A549 (cell line): ENCODE data around the gene ATG101. TPM values are rescaled to one million over a fixed set of nuclear protein-coding genes. Genes with fewer than 3 reads are reported as not detected.
"Not testable (repeated sequence)": the region's sequence is repeated elsewhere in the genome, so short reads cannot be mapped to it uniquely, and the experiment has no call there.

Source experiments
- ATAC-seq, 2 experiments: fragments of 200-7000 bp in 1 of 2; fragments of >200 bp in 1 of 2; cut with Nextera tagmentation in 1 of 2; cut with Tn5 transposase in 1 of 2; 3 replicates each; pipeline versions ENCODE4 v1.8.0 to v1.9.1; 2018 to 2020; ENCODE audit warnings: mild to moderate bottlenecking in 1 of 2, moderate library complexity in 1 of 2
- CTCF ChIA-PET: fragments of 300-600 bp; sonication (Branson Sonifier 250); formaldehyde crosslinking; extraction: SDS; loops from one replicate; lab custom pipeline; 2021; ENCODE audit warnings: antibody characterized with exemption, inconsistent platforms; lab: Yijun Ruan, JAX
- POLR2A ChIA-PET: fragments of 350-600 bp; formaldehyde crosslinking; extraction: SDS; loops from one replicate; lab custom pipeline; 2021; ENCODE audit warnings: antibody characterized with exemption, inconsistent platforms; lab: Yijun Ruan, JAX
- DNase-seq, 2 experiments: peaks; one replicate each; pipeline versions ENCODE4 v3.0.0 to v3.0.0-alpha.2; 2011 to 2016; ENCODE audit warnings: low read depth in 1 of 2, low spot score in 1 of 2
- FAIRE-seq: peaks from 2 replicates; lab custom pipeline; 2011; peaks lifted over from hg19 to GRCh38; lab: Jason Lieb, UNC
- H3K27ac ChIP-seq, 2 experiments: fragments of >200 bp; sonication (Bioruptor Twin); formaldehyde crosslinking; 3 replicates each; pipeline ENCODE4 v1.5.1; 2016 to 2017
- H3K4me1 ChIP-seq: fragments of >200 bp; sonication (Bioruptor Twin); formaldehyde crosslinking; 3 replicates; pipeline ENCODE4 v1.6.1; 2016
- H3K4me2 ChIP-seq: fragments of >200 bp; sonication (Bioruptor Twin); formaldehyde crosslinking; 3 replicates; pipeline ENCODE4 v1.6.1; 2016
- H3K4me3 ChIP-seq: fragments of >200 bp; sonication (Bioruptor Twin); formaldehyde crosslinking; 3 replicates; pipeline ENCODE4 v1.5.1; 2016
- H3K9me3 ChIP-seq: fragments of >200 bp; sonication (Bioruptor Twin); formaldehyde crosslinking; 3 replicates; pipeline ENCODE4 v1.6.1; 2016
- CBX2 ChIP-seq: fragments of 200-600 bp; sonication (generic); IDR thresholded peaks from 2 replicates; pipeline ENCODE4 v1.6.1; 2016; ENCODE audit warnings: low read depth, mild to moderate bottlenecking, borderline replicate concordance
- CBX8 ChIP-seq: fragments of 200-600 bp; sonication (generic); IDR thresholded peaks from 2 replicates; pipeline ENCODE4 v1.6.1; 2016
- CTCF ChIP-seq: fragments of >200 bp; sonication (Bioruptor Twin); formaldehyde crosslinking; IDR thresholded peaks from 3 replicates; pipeline ENCODE4 v1.5.1; 2016
- ESRRA ChIP-seq: fragments of 150-350 bp; IDR thresholded peaks from 2 replicates; pipeline ENCODE4 v1.6.1; 2014; ENCODE audit warnings: mild to moderate bottlenecking, low read length, borderline replicate concordance
- FOSL2 ChIP-seq, 2 experiments: fragments of 450-650 bp in 1 of 2; fragments of >200 bp in 1 of 2; sonication (Bioruptor Twin) in 1 of 2; formaldehyde crosslinking; IDR thresholded peaks; 2 replicates each; pipeline versions ENCODE4 v1.5.0 to v1.6.1; 2016 to 2020; ENCODE audit warnings: mild to moderate bottlenecking in 1 of 2, moderate library complexity in 1 of 2
- GATA3 ChIP-seq: IDR thresholded peaks from 2 replicates; pipeline ENCODE4 v1.6.1; 2012; ENCODE audit warnings: borderline replicate concordance
- HES2 ChIP-seq: fragments of >200 bp; sonication (Bioruptor Twin); formaldehyde crosslinking; IDR thresholded peaks from 2 replicates; pipeline ENCODE4 v1.6.1; 2016
- HEYL ChIP-seq: fragments of 250-450 bp; sonication (Bioruptor Pico); IDR thresholded peaks from 2 replicates; pipeline ENCODE4 v1.8.0; 2021; ENCODE audit warnings: mild to moderate bottlenecking, moderate library complexity
- HMGXB4 ChIP-seq: fragments of 250-450 bp; sonication (Bioruptor Pico); IDR thresholded peaks from 2 replicates; pipeline ENCODE4 v1.5.0; 2021; ENCODE audit warnings: mild to moderate bottlenecking, moderate library complexity, borderline replicate concordance
- HOXA7 ChIP-seq: fragments of 250-450 bp; sonication (Bioruptor Pico); IDR thresholded peaks from 2 replicates; pipeline ENCODE4 v1.5.0; 2020; ENCODE audit warnings: mild to moderate bottlenecking, moderate library complexity
- POLR2A ChIP-seq: IDR thresholded peaks from 2 replicates; pipeline ENCODE4 v1.6.1; 2012; ENCODE audit warnings: mild to moderate bottlenecking, low read length
- RARB ChIP-seq: fragments of 250-450 bp; sonication (Bioruptor Pico); IDR thresholded peaks from 2 replicates; pipeline ENCODE4 v1.8.0; 2021; ENCODE audit warnings: mild to moderate bottlenecking, moderate library complexity
- REST ChIP-seq: fragments of 200-600 bp; sonication (generic); IDR thresholded peaks from 2 replicates; pipeline ENCODE4 v1.6.1; 2016; ENCODE audit warnings: antibody characterized with exemption, mild to moderate bottlenecking, moderate library complexity
- ZC3H11A ChIP-seq: fragments of 450-650 bp; IDR thresholded peaks from 2 replicates; pipeline ENCODE4 v1.6.1; 2014; ENCODE audit warnings: antibody characterized with exemption, mild to moderate bottlenecking
- ZNF302 ChIP-seq: fragments of 250-450 bp; sonication (Bioruptor Pico); IDR thresholded peaks from 2 replicates; pipeline ENCODE4 v1.9.0; 2021; ENCODE audit warnings: inconsistent platforms, mild to moderate bottlenecking, moderate library complexity
- WGBS: methylation state at CpG from one replicate; pipeline ENCODE4 v1.1.6; 2017; ENCODE audit errors: missing lambda C conversion rate; 5-methylcytosine and 5-hydroxymethylcytosine counted together
- polyA plus RNA-seq, 4 experiments: library from polyadenylated mRNA; depleted of rRNA in 3 of 4; stranded (reverse); fragments of >200 nt; fragmentation: RNase III in 1 of 4; extraction: RNeasy Plus Mini Kit Qiagen cat#74134 plus additional on column Dnase treatment in 1 of 4; gene quantifications; 2 replicates in 3 of 4; 3 replicates in 1 of 4; pipeline ENCODE4 v1.2.3, GENCODE V29; 2011 to 2017

The ATG101 gene
- polyA plus RNA-seq, 2 of the 4 experiments (the other 2 are of a cell fraction): 87.9 to 141 TPM

- POLR2A ChIA-PET: no interaction called here
- no peak for FAIRE-seq
- TF ChIP-seq CBX2 (no peak), HOXA7 (CRISPR knock-in tag) (no peak), CBX8 (no peak), HES2 (no peak), ZC3H11A (no peak), HEYL (CRISPR knock-in tag) (no peak), ZNF302 (CRISPR knock-in tag) (no peak), RARB (CRISPR knock-in tag) (no peak), ESRRA (no peak), HMGXB4 (CRISPR knock-in tag) (no peak), POLR2A (no peak), REST (no peak), GATA3 (no peak)
- TF ChIP-seq, all 56 proteins: peak for 0
- ATAC-seq (peak; percentile 54 to 76; a peak in 4 of 6 replicates), DNase-seq (no peak)
- no peaks in the 10 kb centered on the region for H3K4me1 ChIP-seq
- no peak overlapping the region for H3K4me3 ChIP-seq
- no peak overlapping the region for H3K27ac ChIP-seq
- no peaks in the 10 kb centered on the region; the same call in 2 of the 3 replicates for H3K9me3 ChIP-seq
- WGBS: 67% methylated on average over 20 of the region's 21 CpGs
- no peak overlapping the region for H3K4me2 ChIP-seq
- CTCF ChIA-PET: no interaction called here
These were observed 27.4 kb downstream of the ATG101 start for GRCh38 chr12:52097045-52097666.

- WGBS: 50% methylated on average over 10 of the region's 10 CpGs
- not testable (repeated sequence) for FAIRE-seq
These were observed 34.8 kb downstream of the ATG101 start for GRCh38 chr12:52104431-52105089.

GRCh38 chr12:52116222-52117125, 46.7 kb downstream of the ATG101 start:
- H3K4me2 ChIP-seq; H3K27ac ChIP-seq; TF ChIP-seq FOSL2 (IDR thresholded peaks at IDR 0.05): not testable (repeated sequence)
- peak; percentile 44 for TF ChIP-seq FOSL2 (CRISPR knock-in tag; IDR thresholded peaks at IDR 0.05)
- TF ChIP-seq CTCF: 0 out of 3 replicates have a peak, but pooled peaks have one; percentile 9
- TF ChIP-seq, all 56 proteins: peak for 2; not testable (repeated sequence) for 54
- POLR2A ChIA-PET, H3K4me3 ChIP-seq, FAIRE-seq, H3K9me3 ChIP-seq, H3K4me1 ChIP-seq, ATAC-seq: not testable (repeated sequence)
- peak in 1 of 2 experiments; percentile 50 for DNase-seq
- WGBS: 44% methylated on average over 18 of the region's 18 CpGs
- CTCF ChIA-PET: interaction anchor here (0.6 to 15.8 kb wide), 23 partner anchors 9 to 769 kb away, joined by 3 to 304 read pairs (median 3); partner anchors contain the start of gene ATG101

More at GRCh38 chr12:52104431-52105089, 34.8 kb downstream of the ATG101 start:
- ATAC-seq, H3K9me3 ChIP-seq, POLR2A ChIA-PET, CTCF ChIA-PET, H3K4me2 ChIP-seq, H3K4me3 ChIP-seq, DNase-seq, H3K27ac ChIP-seq, H3K4me1 ChIP-seq: not testable (repeated sequence)

- POLR2A ChIA-PET, H3K27ac ChIP-seq, ATAC-seq, H3K9me3 ChIP-seq, H3K4me3 ChIP-seq, H3K4me1 ChIP-seq, DNase-seq, FAIRE-seq, H3K4me2 ChIP-seq: not testable (repeated sequence)
- WGBS: 89% methylated on average over 20 of the region's 20 CpGs
- CTCF ChIA-PET: interaction anchor here (1.0 to 15.8 kb wide), 13 partner anchors 7 to 767 kb away, joined by 3 to 304 read pairs (median 6); partner anchors contain the start of gene ATG101
These were observed 48.2 kb downstream of the ATG101 start for GRCh38 chr12:52117806-52118475.
